Measurements from ENCODE around the gene TADA2B.

TADA2B gene

DNA sequence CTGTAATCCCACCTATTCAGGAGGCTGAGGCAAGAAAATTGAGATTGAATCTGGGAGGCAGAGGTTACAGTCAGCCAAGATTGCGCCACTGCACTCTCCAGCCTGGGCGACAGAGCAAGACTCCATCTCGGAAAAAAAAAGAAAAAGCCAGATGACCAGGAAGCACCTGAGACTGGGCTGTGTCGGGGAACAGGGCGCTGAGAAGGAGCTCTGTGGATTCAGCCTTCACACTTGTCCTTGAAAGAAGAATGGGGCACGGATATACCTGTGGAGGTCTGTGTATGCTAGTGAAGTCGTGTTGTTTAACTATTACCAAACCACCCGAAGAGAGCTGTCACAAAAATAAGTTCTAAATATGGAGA lies 39.3 kb upstream of the TADA2B start:
- Histone ChIP-seq H3K27ac (no peak overlapping the region), H3K36me3 (ENCODE audit: insufficient read depth) (no peaks in the 10 kb centered on the region), H3K4me3 (IDR thresholded peaks at IDR 0.05; ENCODE audit: insufficient read depth, low read depth, low read length) (no peak overlapping the region), H4K20me1 (ENCODE audit: insufficient read depth) (no peaks in the 10 kb centered on the region), H3K4me1 (ENCODE audit: low read depth, poor library complexity, severe bottlenecking) (peaks cover 14% of the 10 kb centered on the region), H3K4me2 (no peak overlapping the region), H3K9ac (no peak overlapping the region), H2AFZ (ENCODE audit: low read depth) (no peak overlapping the region), H3K79me2 (ENCODE audit: insufficient read depth, low read depth) (no peaks in the 10 kb centered on the region), H3K27me3 (ENCODE audit: insufficient read depth, low read depth) (no peaks in the 10 kb centered on the region)
- TF ChIP-seq, protein P1, sequence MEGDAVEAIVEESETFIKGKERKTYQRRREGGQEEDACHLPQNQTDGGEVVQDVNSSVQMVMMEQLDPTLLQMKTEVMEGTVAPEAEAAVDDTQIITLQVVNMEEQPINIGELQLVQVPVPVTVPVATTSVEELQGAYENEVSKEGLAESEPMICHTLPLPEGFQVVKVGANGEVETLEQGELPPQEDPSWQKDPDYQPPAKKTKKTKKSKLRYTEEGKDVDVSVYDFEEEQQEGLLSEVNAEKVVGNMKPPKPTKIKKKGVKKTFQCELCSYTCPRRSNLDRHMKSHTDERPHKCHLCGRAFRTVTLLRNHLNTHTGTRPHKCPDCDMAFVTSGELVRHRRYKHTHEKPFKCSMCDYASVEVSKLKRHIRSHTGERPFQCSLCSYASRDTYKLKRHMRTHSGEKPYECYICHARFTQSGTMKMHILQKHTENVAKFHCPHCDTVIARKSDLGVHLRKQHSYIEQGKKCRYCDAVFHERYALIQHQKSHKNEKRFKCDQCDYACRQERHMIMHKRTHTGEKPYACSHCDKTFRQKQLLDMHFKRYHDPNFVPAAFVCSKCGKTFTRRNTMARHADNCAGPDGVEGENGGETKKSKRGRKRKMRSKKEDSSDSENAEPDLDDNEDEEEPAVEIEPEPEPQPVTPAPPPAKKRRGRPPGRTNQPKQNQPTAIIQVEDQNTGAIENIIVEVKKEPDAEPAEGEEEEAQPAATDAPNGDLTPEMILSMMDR (conservative IDR thresholded peaks at IDR 0.05; ENCODE audit: low read depth, low read length), result no peak

DNA sequence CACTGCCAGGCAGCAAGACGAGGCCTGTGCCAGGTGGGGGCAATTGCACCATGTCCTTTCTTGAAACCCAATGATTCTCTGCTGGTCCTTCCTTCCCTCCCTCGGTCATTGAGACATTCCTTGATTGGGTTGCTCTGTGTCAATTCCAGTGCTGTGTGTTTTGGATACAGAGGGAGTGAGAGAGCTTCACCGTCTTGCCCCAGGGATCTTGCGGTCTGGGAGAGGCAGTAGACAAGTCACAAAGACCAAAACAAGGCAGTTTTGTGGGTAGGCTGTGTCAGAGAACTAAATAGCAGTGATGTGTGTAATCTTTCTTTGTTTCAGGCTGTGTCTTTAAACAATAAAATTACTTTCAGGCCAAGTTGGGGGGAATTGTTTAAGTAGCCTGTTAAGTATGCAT lies 38.8 kb upstream of the TADA2B start:
- peaks cover 14% of the 10 kb centered on the region for H3K4me1 ChIP-seq (ENCODE audit: low read depth, poor library complexity, severe bottlenecking)
- no peak overlapping the region for H3K4me2 ChIP-seq
- no peaks in the 10 kb centered on the region for H4K20me1 ChIP-seq (ENCODE audit: insufficient read depth)
- TF ChIP-seq, protein P1 (conservative IDR thresholded peaks at IDR 0.05; ENCODE audit: low read depth, low read length), result no peak
- H3K9ac ChIP-seq, result no peak overlapping the region
- no peak overlapping the region for H3K27ac ChIP-seq
- no peaks in the 10 kb centered on the region for H3K36me3 ChIP-seq (ENCODE audit: insufficient read depth)
- H2AFZ ChIP-seq (ENCODE audit: low read depth), result no peak overlapping the region
- no peaks in the 10 kb centered on the region for H3K79me2 ChIP-seq (ENCODE audit: insufficient read depth, low read depth)
- no peak overlapping the region for H3K4me3 ChIP-seq (IDR thresholded peaks at IDR 0.05; ENCODE audit: insufficient read depth, low read depth, low read length)
- H3K27me3 ChIP-seq (ENCODE audit: insufficient read depth, low read depth), result no peaks in the 10 kb centered on the region

DNA sequence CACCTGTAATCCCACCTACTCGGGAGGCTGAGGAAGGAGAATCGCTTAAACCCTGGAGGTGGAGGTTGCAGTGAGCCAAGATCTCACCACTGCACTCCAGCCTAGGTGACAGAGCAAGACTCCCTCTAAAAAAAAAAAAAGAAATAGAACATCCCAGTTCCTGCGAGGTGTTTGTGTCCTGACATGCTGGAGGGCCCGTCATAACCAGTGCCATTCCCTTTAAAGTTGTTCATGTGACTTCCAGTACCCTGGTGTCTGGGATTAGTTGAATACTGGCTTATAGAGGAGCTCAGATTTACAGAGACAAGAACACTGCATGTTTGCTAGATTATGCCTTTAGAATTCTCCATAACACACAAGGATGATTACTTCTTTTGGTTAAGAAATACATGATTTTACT lies 37.6 kb upstream of the TADA2B start:
- H3K4me2 ChIP-seq, result no peak overlapping the region
- H3K4me1 ChIP-seq (ENCODE audit: low read depth, poor library complexity, severe bottlenecking), result peaks cover 14% of the 10 kb centered on the region
- no peak overlapping the region for H3K27ac ChIP-seq
- H4K20me1 ChIP-seq (ENCODE audit: insufficient read depth), result no peaks in the 10 kb centered on the region
- no peaks in the 10 kb centered on the region for H3K79me2 ChIP-seq (ENCODE audit: insufficient read depth, low read depth)
- H3K9ac ChIP-seq, result no peak overlapping the region
- no peak overlapping the region for H2AFZ ChIP-seq (ENCODE audit: low read depth)
- H3K36me3 ChIP-seq (ENCODE audit: insufficient read depth), result no peaks in the 10 kb centered on the region
- no peaks in the 10 kb centered on the region for H3K27me3 ChIP-seq (ENCODE audit: insufficient read depth, low read depth)
- TF ChIP-seq, protein P1 (conservative IDR thresholded peaks at IDR 0.05; ENCODE audit: low read depth, low read length), result no peak
- no peak overlapping the region for H3K4me3 ChIP-seq (IDR thresholded peaks at IDR 0.05; ENCODE audit: insufficient read depth, low read depth, low read length)

DNA sequence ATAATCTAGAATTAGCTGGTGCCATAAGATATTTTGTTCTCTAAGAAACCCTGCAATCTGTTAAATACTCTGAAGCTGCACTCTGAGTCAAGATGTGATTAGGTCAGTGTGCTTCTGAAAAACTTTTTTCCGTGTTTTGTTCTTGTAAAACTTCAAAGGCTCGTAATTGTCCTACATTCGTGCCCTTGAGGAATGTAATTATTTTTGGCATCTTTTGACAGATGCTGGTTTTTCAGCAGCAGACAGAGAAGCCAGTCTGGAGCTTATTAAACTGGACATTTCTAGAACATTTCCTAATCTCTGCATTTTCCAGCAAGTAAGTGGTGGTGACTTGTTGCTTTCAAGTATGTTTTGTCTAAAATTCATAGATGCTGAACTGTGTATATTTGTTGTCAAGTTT lies 36.8 kb upstream of the TADA2B start:
- Histone ChIP-seq H3K4me1 (ENCODE audit: low read depth, poor library complexity, severe bottlenecking) (peaks cover 14% of the 10 kb centered on the region), H3K27ac (no peak overlapping the region), H3K27me3 (ENCODE audit: insufficient read depth, low read depth) (no peaks in the 10 kb centered on the region), H3K4me3 (IDR thresholded peaks at IDR 0.05; ENCODE audit: insufficient read depth, low read depth, low read length) (no peak overlapping the region), H4K20me1 (ENCODE audit: insufficient read depth) (no peaks in the 10 kb centered on the region), H2AFZ (ENCODE audit: low read depth) (no peak overlapping the region), H3K79me2 (ENCODE audit: insufficient read depth, low read depth) (no peaks in the 10 kb centered on the region), H3K36me3 (ENCODE audit: insufficient read depth) (no peaks in the 10 kb centered on the region), H3K9ac (no peak overlapping the region), H3K4me2 (no peak overlapping the region)
- TF ChIP-seq, protein P1 (conservative IDR thresholded peaks at IDR 0.05; ENCODE audit: low read depth, low read length), result no peak
